GM21529 (cell line): ENCODE results near the gene SERPINA6.
"Not testable (repeated sequence)": the region's sequence is repeated elsewhere in the genome, so short reads cannot be mapped to it uniquely, and the experiment has no call there.

Experiments used
- ATAC-seq: cut with Tn5 transposase; IDR thresholded peaks from one replicate; pipeline ENCODE4 v1.9.1; 2021; ENCODE audit not compliant: unreplicated experiment

SERPINA6 gene

DNA sequence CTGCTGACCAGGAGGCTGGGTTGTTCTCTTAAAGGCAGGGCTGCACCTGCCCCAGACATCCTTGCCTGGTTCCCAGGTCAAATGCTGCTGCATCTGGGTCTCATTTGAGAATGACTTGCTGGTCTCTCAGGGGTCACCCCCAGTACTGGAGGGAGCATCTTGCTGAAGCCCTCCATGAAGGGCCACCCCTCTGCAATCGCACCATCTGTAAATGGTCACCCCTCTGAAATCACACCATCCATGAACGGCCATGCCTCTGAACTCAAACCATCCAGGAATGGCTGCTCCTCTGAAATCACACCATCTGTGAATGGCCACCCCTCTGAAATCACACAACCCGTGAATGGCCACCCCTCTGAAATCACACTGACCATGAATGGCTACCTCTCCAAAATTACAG is 7.3 kb upstream of the SERPINA6 start:
- no peak for ATAC-seq

DNA sequence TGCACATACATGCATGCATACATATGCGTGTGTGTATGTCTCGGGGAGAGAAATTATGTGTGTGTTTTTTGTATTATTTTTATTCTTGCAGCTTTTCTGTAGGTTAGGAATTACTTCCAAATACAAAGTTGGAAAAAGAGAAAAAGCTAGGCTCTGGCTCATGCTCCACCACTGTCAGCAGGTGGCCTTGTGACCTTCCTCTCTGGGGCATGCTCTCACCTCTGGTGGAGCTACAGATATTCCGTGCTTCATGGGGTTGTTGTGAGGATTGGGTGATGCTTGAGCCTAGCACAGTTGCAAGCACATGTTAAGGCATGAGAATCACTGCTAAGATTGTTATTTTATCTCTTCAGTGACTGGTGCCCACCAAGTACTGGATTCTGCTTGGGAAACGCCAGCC is 6.7 kb upstream of the SERPINA6 start:
- no peak for ATAC-seq

DNA sequence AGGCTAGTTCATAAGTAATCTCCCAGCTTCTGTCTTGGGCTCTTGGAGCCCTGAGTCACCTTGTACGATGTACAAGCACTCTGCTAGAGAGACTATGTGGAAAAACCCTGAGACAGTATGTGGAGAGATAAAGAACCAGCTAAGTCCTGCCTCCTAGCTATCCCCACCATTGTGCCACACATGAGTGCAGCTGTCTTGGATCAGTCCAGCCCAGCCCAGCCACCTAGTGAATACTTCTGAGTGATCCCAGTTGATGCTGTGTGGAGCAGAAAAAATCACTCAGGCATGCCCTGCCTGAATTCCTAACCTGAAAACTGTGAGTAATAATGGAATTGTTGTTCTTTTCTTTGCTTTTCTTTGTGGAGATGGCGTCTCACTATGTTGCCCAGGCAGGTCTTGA is 5.1 kb upstream of the SERPINA6 start:
- no peak for ATAC-seq

DNA sequence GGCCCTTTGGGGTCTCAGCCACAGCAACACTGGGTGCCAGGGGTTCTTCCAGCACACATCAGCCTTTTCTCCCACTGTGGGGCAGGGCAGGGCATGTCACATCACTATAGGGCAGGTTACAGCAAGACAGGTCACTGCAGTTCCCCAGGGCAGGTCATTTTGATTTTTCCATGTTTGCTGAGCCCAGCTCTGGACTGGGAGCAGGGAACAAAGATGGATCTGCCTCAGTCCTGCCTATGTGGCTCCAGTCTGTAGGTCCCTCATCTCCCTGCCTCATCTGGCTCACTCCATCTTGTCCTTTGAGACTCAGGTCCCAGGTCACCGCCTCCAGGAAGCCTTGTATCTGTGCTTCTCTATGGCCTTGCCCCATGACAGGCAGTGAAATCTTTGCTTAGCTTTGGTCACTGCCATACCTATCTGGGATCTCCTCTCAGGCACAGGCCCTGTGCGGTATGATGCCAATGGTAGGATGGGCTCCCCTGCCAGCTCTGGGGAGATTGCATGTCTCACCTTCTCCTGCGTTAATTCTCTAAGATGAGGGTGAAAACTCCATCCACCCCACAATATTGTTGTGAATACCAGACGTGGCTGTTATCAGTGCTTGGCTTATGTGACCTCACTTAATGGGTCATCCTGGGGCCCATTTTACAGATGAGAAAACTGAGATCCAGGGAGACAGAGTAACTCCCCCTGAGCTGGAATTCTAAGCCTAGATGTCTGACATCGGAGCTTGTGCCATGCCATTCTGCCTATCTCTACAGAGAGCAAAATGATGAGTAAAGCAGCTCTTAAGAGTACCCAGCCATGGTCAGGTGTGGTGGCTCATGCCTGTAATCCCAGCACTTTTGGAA is 1.5 kb downstream of the SERPINA6 start:
- ATAC-seq, result no peak

DNA sequence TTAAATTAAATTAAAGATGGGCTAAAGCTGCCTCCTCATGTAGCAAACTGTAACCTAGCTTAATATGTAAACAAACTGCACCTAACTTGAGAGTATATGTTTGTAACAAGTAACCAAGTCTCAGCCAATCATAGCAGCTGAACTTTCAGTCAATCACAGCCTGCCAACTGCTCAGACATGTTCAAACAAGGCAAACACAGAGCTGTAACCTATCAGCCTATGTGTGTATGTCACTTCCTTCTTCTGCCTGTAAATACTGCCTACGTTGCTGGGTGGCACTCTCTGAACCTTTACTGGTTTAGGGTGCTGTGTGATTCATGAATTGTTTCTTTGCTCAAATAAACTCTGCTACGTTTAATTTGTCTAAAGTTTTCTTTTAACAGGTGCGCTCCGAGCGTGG is 2.9 kb downstream of the SERPINA6 start:
- no peak for ATAC-seq

DNA sequence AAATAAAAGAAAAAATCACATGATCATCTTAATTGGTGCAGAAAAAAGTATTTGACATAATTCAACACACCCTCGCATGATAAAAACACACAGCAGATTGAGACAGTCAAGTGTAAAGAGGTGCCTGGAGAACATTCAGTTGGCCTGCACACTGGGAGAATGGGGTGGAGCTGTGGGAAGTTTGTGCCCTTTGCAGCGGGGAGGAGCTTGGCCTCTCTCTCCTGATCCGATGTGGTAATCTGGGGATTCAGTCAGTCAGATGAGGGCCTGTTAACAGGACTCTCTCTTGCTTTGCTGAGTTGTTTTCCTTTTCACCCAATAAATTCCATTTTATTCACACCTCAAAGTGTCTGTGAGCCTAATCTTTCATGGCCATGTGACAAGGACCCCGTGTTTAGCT is 5.9 kb downstream of the SERPINA6 start:
- no peak for ATAC-seq

DNA sequence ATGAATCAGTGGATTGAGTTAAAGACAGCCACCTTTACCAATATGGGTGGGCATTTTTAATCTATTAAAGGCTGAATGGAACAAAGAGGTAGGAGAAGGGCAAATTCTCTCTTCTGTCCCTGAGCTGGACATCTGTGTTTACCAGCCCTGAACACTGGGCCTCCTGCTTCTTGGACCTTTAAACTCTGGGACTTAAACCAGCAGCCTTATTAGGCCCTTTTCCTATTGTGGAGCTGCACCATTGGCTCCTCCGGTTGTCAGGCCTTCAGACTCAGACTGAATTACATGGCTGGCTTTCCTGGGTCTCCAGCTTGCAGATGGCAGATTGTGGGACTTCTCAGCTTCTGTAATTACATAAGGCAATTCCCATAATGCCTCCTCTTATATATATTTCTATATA is 6.4 kb downstream of the SERPINA6 start:
- ATAC-seq, result no peak

DNA sequence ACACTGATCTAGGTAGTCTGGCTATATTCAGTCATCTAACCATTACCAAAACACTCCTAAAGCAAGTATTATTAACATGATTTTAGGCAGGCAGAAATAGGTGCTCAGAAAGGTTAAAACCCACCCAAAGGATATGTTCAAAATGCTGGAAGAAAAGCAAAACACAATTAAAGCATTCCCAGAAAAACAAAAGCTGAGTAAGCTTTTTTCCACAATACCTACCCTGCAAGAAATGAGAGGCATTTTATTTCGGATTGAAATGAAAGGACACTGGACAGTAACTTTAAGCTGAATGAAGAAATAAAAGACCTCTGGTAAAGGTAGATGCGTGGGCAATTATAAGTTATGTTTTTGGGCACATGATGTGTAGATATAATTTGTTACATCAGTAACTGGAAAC is 8.2 kb downstream of the SERPINA6 start:
- ATAC-seq, result no peak

DNA sequence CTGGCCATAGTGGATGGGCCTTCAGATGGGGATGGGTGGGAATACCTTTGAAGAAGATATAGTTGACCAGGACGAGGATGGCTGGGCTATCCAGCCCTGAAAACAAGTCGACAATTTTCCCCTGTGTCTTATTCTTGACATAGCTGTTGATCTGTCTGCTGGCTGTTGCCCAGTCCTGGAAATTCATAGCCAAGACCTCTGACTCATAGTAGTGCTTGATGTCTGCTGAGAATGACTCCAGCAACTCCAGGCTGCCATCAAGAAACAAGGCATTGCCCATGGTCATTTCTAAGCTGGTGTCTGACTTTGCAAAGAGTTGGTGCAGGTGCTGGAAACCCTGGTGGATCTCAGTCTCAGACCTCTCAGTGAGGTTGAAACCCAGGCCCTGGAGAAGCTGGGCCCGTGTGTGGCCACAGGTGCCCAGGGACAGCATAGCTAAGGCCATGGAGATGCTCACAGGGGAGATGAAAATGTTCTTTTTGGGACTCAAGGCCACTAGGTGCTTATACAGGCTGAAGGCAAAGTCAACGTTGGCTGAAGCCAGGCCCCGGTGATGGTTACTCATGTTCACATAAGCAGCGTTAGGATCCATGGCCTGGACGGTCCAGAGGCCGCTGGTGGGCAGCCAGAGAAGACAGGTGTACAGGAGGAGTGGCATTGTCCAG is 9.0 kb downstream of the SERPINA6 start:
- ATAC-seq, result no peak

DNA sequence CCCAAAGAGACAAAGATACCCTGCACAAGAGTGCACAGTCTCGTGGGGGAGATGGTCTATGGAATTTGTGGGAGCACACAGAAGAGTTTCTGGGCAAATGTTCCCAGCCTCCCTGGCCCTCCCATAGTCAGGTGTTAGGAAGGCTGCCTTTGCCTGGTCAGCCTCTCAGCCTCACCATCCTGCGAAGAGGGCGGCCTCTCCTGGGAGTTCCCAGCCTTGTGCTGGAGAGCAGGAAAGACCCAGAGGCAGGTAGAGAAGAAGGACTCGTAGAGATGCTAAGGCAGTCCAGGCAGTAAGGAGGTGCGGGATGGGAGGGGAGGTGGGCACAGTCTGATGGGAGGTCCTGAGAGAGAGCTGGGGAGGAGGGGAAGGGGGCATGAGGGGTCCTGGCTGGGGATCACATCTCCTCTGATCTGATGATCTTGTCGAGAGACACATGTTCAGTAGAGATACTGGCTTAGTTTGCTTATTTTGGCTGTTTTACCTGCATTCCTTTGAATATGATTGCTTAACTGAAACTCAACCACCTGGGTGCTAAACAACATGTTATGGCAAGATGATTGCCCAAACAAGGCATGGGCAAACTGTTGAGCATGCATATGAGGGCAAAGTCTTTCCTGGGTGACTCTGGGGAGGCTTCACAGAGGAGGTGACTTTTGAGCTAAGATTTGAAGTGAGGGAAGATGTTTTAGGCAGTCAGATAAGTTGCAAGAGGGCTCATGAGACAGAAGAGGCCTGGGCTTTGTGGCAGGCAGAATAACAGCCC is 10.5 kb downstream of the SERPINA6 start:
- ATAC-seq, result no peak

DNA sequence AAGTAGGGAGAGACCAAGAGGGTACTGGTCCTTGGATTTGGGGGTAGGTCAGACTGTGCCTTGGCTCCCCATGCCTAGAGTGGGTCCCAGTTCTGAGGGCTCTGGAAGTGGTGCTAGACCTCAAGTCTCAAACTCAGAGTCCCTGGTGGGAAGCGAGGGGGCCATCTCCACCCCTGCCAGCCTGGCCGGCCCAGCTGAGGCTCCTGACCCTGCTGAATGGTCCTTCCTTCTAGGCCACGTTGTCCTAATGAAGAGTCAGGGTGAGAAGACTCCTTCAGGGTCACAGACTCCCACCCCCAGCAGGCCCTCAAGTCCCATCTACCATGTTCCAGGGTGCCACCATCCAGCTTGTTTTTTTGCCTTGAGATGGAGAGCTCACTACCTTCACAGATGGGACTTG is 12.9 kb downstream of the SERPINA6 start:
- ATAC-seq, result no peak

GRCh38 chr14:94309721-94310120 is 13.4 kb downstream of the SERPINA6 start:
- ATAC-seq, result no peak

- no peak for ATAC-seq
These were observed 15.6 kb downstream of the SERPINA6 start for GRCh38 chr14:94307410-94307992.

DNA sequence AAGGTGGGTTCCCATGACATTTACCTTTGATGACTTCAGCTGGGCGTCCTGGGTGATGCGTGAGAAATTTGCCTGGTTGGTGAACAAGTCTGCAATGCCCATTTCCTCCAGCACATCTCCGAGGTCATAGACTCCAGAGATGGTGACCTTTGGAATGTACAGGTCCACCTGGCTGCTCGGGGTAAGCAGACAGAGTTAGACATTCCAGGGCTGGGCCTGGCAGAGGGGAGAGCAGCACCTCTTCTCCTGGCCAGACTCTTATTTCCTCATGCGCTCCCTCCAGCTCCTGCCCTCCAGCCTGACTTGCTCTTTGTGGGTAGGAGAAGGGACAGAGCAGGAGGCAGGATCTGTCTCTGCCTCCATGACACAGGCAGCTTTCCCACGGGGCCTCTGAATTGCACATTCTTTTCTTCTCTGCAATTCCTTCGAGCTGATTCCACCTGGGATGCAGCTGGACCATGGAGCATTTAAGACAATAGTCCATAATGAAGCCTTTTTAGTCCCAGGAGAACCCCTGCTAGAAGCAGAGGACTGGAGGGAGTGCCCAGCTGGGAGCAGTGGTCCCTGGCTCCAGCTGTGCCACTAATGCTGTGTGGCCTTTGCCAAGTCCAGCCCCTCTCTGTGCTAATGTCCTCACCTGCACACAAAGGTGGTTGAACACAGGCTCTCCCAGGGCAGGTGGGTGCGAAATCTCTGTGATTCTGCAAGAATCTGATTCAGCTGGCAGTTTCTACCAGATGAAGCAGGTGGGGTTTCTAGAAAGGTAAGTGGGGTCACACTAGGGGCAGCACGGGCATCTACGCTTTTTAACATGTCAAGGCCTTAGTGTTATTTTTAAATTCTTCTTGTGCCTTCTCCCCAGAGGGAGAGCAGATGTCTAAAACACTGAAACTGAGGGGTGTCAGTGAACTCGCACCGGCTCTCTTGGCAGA is 16.8 kb downstream of the SERPINA6 start:
- no peak for ATAC-seq

DNA sequence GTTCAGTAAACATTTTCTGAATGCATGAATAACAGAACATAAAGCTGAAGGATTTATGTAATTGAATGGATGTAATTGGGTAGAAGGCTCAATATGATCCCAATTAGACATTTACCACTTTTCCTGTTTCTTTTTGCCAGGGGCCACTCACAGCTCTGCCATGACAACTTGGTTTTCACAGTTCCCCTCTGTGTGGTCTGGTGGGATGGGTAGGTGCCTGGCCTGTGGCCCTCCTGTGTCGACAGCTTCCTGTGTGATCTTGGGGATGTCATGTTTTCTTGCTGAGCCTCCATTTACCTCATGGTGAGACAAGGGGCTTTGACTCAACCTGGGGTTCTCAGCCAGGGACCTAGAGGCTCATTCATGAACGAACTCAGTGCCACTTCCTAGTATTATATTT is 17.5 kb downstream of the SERPINA6 start:
- ATAC-seq, result no peak

GRCh38 chr14:94304243-94304642 is 18.9 kb downstream of the SERPINA6 start:
- no peak for ATAC-seq

GRCh38 chr14:94303111-94303510 is 20.0 kb downstream of the SERPINA6 start:
- ATAC-seq, result no peak

- ATAC-seq, result no peak
These were observed 25.0 kb downstream of the SERPINA6 start for GRCh38 chr14:94298130-94298529.

- not testable (repeated sequence) for ATAC-seq
These were observed 27.0 kb downstream of the SERPINA6 start for GRCh38 chr14:94296181-94296545.

DNA sequence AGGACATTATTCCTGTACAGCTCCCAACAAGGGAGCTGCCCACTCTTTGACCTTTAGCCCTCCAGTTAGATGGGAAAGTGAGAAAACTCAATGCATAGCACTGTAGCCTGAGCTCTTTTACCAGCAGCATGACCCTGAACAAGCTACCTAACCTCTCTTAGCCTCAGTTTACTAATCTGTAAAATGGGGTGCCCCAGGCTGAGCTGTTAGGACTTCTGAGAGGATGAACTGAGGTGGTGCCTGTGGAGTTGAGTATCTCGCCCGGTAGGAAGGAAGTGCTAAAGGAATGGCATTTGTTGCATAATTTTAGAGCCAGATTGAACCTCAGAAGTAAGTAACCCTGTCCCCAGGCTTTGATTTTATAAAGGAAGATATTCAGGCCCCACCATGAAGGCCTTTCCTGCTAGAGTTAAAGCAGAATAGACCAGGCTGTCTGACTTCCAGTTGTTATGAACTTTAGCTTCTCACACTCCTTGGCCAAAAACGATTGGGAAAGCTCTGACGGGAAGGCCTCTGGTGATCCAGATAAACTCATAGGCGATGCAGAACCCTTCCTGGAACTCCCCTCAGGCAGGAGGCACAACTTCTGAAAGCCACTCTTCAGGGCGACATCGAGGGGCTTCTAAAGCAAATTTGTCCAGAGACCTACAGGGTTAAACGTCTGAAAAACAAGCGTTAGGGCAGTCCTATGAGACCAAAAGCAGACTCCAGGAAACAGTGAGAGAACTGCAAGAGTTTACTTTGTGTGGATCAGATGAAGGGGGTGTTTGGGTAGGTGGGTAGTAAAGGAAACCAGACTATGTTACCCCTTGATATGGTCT is 27.6 kb downstream of the SERPINA6 start:
- ATAC-seq, result no peak
